K562 (cell line): Measurements from ENCODE around the gene LRRC61. TPM values are rescaled to one million over a fixed set of nuclear protein-coding genes. Genes with fewer than 3 reads are reported as not detected.

Source experiments
- CHD7 ChIP-seq: fragments of 200-600 bp; sonication (generic); IDR thresholded peaks from one replicate; pipeline ENCODE4 v1.6.1; 2012; ENCODE audit warnings: mild to moderate bottlenecking, low read depth, low read length, inconsistent platforms
- GTF3C2 ChIP-seq: IDR thresholded peaks from 3 replicates; pipeline ENCODE4 v1.6.1; 2011; ENCODE audit warnings: borderline replicate concordance, mild to moderate bottlenecking, moderate library complexity; ENCODE audit not compliant: insufficient read length; ENCODE audit errors: extremely low read depth
- polyA plus RNA-seq, 8 experiments: library from polyadenylated mRNA; depleted of rRNA in 4 of 8; stranded (reverse) in 5 of 8; unstranded in 3 of 8; fragments of >200 nt; fragmentation: Nextera tagmentation in 2 of 8; fragmentation: Illumina TruSeq in 1 of 8; extraction: Ambion mirVana in 2 of 8; extraction: Trizol in 1 of 8; gene quantifications; 2 replicates each; pipeline versions ENCODE4 v1.2.1 to v1.2.3, GENCODE V29; 2011 to 2014; ENCODE audit warnings: inconsistent platforms in 1 of 8, missing spikeins in 1 of 8
- total RNA-seq, 7 experiments: library from RNA; depleted of rRNA in 6 of 7; stranded (reverse); fragments of >200 nt in 6 of 7; fragmentation: Illumina TruSeq in 2 of 7; extraction: Trizol in 2 of 7; gene quantifications; 2 replicates each; pipeline versions ENCODE4 v1.2.1 to v1.2.3, GENCODE V29; 2011 to 2021; ENCODE audit warnings: low replicate concordance in 1 of 7

The LRRC61 gene
- total and polyA plus RNA-seq, 9 of the 15 experiments (the other 6 are each of a cell fraction or from before 2014, with no cell fraction given) = 1.3 to 55.2 (median 35.2) TPM

GRCh38 chr7:150378115-150378852 lies 55.1 kb downstream of the LRRC61 start (continued):
- TF ChIP-seq GTF3C2 = peak; percentile 39
- no peak for TF ChIP-seq CHD7
